T-helper 1 cell treated with Interleukin-12 subunit alpha and Interleukin-12 subunit beta and Interleukin-4 antibody, amounts not matched to agents 30 μg/mL and 1 μg/mL, for 36 hours (primary cell): Measurements from ENCODE around the gene PTPRD.

ENCODE experiments used
- H3K27ac Mint-ChIP-seq: one replicate; pipeline ENCODE4 v1.8.0; 2021; ENCODE audit warnings: mild to moderate bottlenecking, mixed read lengths
- H3K27me3 Mint-ChIP-seq: one replicate; pipeline ENCODE4 v1.8.0; 2021; ENCODE audit warnings: low read depth, mixed read lengths
- H3K36me3 Mint-ChIP-seq: one replicate; pipeline ENCODE4 v1.8.0; 2021; ENCODE audit warnings: low read depth, mixed read lengths
- H3K4me1 Mint-ChIP-seq: one replicate; pipeline ENCODE4 v1.8.0; 2021; ENCODE audit warnings: low read depth, mixed read lengths
- H3K4me3 Mint-ChIP-seq: one replicate; pipeline ENCODE4 v1.8.0; 2021; ENCODE audit warnings: mild to moderate bottlenecking, moderate library complexity, mixed read lengths
- H3K9me3 Mint-ChIP-seq: one replicate; pipeline ENCODE4 v1.8.0; 2021; ENCODE audit warnings: mixed read lengths

Gene PTPRD

DNA sequence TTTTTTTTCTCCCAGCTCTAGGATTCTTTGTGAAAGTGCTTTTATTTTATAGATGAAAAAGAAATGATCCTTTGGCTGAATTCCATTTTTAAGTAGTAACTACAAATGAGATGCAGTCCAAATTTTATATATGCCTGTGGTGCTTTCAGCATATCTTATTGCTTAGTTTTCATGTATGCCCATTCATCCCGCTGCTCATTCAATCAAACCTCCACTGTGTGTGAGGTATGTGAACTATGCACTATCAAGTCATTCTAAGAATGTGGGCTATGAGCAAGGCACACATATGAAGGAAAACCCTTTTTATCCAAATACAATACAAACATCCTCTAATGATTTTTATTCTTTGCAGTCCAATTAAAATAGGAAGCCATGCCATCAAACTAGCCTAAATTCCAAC is 1744.2 kb downstream of the PTPRD start:
- no peaks in the 10 kb centered on the region for H3K36me3 Mint-ChIP-seq

DNA sequence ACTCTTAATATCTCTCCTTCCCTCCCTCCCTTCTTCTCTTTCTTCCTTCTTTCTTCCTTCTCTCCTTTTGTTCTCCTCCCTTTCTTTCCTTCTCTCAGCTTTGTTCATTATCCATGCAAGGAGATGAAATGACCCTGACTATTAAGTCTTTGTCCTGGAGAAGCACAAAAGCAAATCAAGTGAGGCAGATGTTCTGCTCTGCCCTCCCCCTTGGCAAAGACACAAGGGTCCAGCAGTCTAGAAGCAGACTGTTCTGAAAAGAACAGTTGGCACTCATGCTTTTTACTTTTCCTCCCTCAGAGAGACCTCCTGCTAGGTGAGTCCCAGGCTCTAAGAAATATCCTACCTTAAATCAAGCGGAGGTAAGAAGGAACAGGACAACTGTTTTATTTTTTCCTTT is 1745.7 kb downstream of the PTPRD start:
- Mint-ChIP-seq H3K9me3 (no peaks in the 10 kb centered on the region), H3K36me3 (no peaks in the 10 kb centered on the region), H3K4me1 (no peaks in the 10 kb centered on the region), H3K27ac (no peak overlapping the region), H3K27me3 (no peaks in the 10 kb centered on the region), H3K4me3 (no peak overlapping the region)

More for the DNA sequence above, 1744.2 kb downstream of the PTPRD start:
- Mint-ChIP-seq H3K9me3 (no peaks in the 10 kb centered on the region), H3K27ac (no peak overlapping the region), H3K4me1 (no peaks in the 10 kb centered on the region), H3K27me3 (no peaks in the 10 kb centered on the region), H3K4me3 (no peak overlapping the region)

- H3K27me3 Mint-ChIP-seq, result peaks cover 9% of the 10 kb centered on the region
- no peak overlapping the region for H3K4me3 Mint-ChIP-seq
- no peaks in the 10 kb centered on the region for H3K9me3 Mint-ChIP-seq
- no peak overlapping the region for H3K27ac Mint-ChIP-seq
- H3K36me3 Mint-ChIP-seq, result no peaks in the 10 kb centered on the region
- H3K4me1 Mint-ChIP-seq, result no peaks in the 10 kb centered on the region
Observed at GRCh38 chr9:8864545-8864896, 1748.3 kb downstream of the PTPRD start.

GRCh38 chr9:8863886-8864544 is 1748.8 kb downstream of the PTPRD start:
- Mint-ChIP-seq H3K27me3 (peaks cover 14% of the 10 kb centered on the region), H3K4me3 (no peak overlapping the region)

DNA sequence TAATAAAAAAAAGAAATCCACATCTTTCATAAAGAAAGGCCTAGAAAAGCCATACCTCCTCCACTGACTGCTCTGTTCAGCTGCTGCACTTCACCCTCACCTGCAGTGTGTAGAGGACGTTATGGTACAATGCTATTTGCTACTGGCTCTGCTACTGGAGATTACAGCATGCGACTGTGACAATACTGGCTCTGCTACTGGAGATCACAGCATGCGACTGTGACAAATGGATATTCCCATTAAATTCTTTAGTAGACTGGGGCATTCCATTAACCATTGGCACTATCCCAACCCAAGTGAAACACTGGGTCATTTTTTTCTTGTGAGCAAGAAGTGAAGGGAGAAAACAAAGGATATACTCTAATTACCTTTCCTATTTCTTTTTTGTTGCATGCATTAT is 1749.7 kb downstream of the PTPRD start:
- no peaks in the 10 kb centered on the region for H3K4me1 Mint-ChIP-seq
- H3K36me3 Mint-ChIP-seq, result no peaks in the 10 kb centered on the region
- H3K9me3 Mint-ChIP-seq, result no peaks in the 10 kb centered on the region
- H3K27ac Mint-ChIP-seq, result no peak overlapping the region
- peaks cover 24% of the 10 kb centered on the region for H3K27me3 Mint-ChIP-seq
- no peak overlapping the region for H3K4me3 Mint-ChIP-seq

More at GRCh38 chr9:8863886-8864544, 1748.8 kb downstream of the PTPRD start:
- Mint-ChIP-seq H3K27ac (no peak overlapping the region), H3K4me1 (no peaks in the 10 kb centered on the region), H3K36me3 (no peaks in the 10 kb centered on the region), H3K9me3 (no peaks in the 10 kb centered on the region)

- H3K9me3 Mint-ChIP-seq, result no peaks in the 10 kb centered on the region
- no peak overlapping the region for H3K27ac Mint-ChIP-seq
- no peaks in the 10 kb centered on the region for H3K4me1 Mint-ChIP-seq
- H3K4me3 Mint-ChIP-seq, result no peak overlapping the region
- no peaks in the 10 kb centered on the region for H3K36me3 Mint-ChIP-seq
- peaks cover 40% of the 10 kb centered on the region for H3K27me3 Mint-ChIP-seq
Observed at GRCh38 chr9:8860925-8861324, 1751.9 kb downstream of the PTPRD start.

GRCh38 chr9:8860086-8860485 is 1752.7 kb downstream of the PTPRD start:
- H3K9me3 Mint-ChIP-seq, result no peaks in the 10 kb centered on the region
- H3K4me1 Mint-ChIP-seq, result no peaks in the 10 kb centered on the region
- peaks cover 46% of the 10 kb centered on the region for H3K27me3 Mint-ChIP-seq
- H3K36me3 Mint-ChIP-seq, result no peaks in the 10 kb centered on the region
- no peak overlapping the region for H3K27ac Mint-ChIP-seq
- no peak overlapping the region for H3K4me3 Mint-ChIP-seq

DNA sequence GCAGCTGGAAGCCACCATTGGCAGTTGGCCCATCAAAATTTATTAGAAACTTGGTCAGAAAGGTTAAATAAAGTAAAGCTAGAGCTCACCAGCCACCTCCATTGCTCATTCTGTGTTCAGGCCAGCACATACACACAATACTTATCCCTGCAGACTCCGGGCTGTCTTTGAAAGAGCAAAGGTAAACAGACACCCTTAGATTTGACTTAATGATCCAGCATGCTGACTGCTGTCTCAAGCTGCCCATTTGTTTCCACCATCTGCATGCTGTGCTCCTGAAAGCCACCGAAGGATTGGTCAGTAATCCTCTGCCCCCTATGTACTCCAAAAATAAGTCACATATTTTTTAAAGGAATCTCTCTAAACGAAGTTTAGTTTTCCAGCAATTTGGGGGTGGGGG is 1753.4 kb downstream of the PTPRD start:
- Mint-ChIP-seq H3K4me1 (no peaks in the 10 kb centered on the region), H3K27me3 (peaks cover 53% of the 10 kb centered on the region), H3K4me3 (no peak overlapping the region), H3K36me3 (no peaks in the 10 kb centered on the region), H3K9me3 (no peaks in the 10 kb centered on the region), H3K27ac (no peak overlapping the region)

- H3K27me3 Mint-ChIP-seq, result peaks cover 53% of the 10 kb centered on the region
- no peak overlapping the region for H3K27ac Mint-ChIP-seq
Observed at GRCh38 chr9:8858596-8859161, 1754.1 kb downstream of the PTPRD start.

GRCh38 chr9:8857926-8858595 is 1754.7 kb downstream of the PTPRD start:
- H3K27ac Mint-ChIP-seq, result no peak overlapping the region
- no peaks in the 10 kb centered on the region for H3K4me1 Mint-ChIP-seq
- no peaks in the 10 kb centered on the region for H3K9me3 Mint-ChIP-seq
- no peaks in the 10 kb centered on the region for H3K36me3 Mint-ChIP-seq
- H3K4me3 Mint-ChIP-seq, result peak overlapping the region; percentile 48
- H3K27me3 Mint-ChIP-seq, result peaks cover 53% of the 10 kb centered on the region

More at GRCh38 chr9:8858596-8859161, 1754.1 kb downstream of the PTPRD start:
- H3K4me3 Mint-ChIP-seq, result peak overlapping the region; percentile 50
- H3K9me3 Mint-ChIP-seq, result no peaks in the 10 kb centered on the region
- H3K36me3 Mint-ChIP-seq, result no peaks in the 10 kb centered on the region
- no peaks in the 10 kb centered on the region for H3K4me1 Mint-ChIP-seq

- Mint-ChIP-seq H3K9me3 (no peaks in the 10 kb centered on the region), H3K27ac (no peak overlapping the region), H3K4me3 (no peak overlapping the region), H3K4me1 (no peaks in the 10 kb centered on the region), H3K27me3 (peaks cover 56% of the 10 kb centered on the region), H3K36me3 (no peaks in the 10 kb centered on the region)
Observed at GRCh38 chr9:8857068-8857925, 1755.5 kb downstream of the PTPRD start.

- H3K4me1 Mint-ChIP-seq, result no peaks in the 10 kb centered on the region
Observed at GRCh38 chr9:8856396-8857067, 1756.3 kb downstream of the PTPRD start.

DNA sequence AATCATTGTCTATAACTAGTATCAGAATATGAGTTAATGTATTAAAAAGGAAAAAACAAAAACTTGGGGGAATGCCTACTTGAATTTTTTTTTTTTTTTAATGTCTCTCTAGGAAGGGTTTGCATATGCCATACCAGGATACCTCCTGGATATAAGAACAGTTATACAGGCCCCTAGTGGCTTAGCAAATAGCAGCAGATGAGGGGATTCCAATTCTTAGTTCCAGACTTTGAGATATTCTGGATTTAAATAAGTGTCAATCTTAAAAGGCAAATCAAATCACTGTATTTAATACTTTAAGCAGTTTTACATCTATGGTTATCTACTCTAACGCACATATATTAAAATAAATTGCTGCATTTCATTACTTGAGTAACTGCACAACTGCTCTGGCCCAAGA is 1757.8 kb downstream of the PTPRD start:
- Mint-ChIP-seq H3K27me3 (peaks cover 52% of the 10 kb centered on the region), H3K9me3 (no peaks in the 10 kb centered on the region), H3K27ac (no peak overlapping the region), H3K36me3 (no peaks in the 10 kb centered on the region), H3K4me3 (no peak overlapping the region), H3K4me1 (no peaks in the 10 kb centered on the region)

More at GRCh38 chr9:8856396-8857067, 1756.3 kb downstream of the PTPRD start:
- peak overlapping the region; percentile 40 for H3K4me3 Mint-ChIP-seq
- no peaks in the 10 kb centered on the region for H3K9me3 Mint-ChIP-seq
- no peaks in the 10 kb centered on the region for H3K36me3 Mint-ChIP-seq
- no peak overlapping the region for H3K27ac Mint-ChIP-seq
- peaks cover 56% of the 10 kb centered on the region for H3K27me3 Mint-ChIP-seq

GRCh38 chr9:8852301-8852864 is 1760.4 kb downstream of the PTPRD start:
- Mint-ChIP-seq H3K36me3 (no peaks in the 10 kb centered on the region), H3K9me3 (no peaks in the 10 kb centered on the region), H3K4me1 (no peaks in the 10 kb centered on the region), H3K4me3 (no peak overlapping the region), H3K27me3 (peaks cover 30% of the 10 kb centered on the region), H3K27ac (no peak overlapping the region)
